ENCODE results near the gene SPTBN5. TPM values are rescaled to one million over a fixed set of nuclear protein-coding genes. Genes with fewer than 3 reads are reported as not detected.

SPTBN5 gene
- total RNA-seq, 1 experiment from 2014 or later, result 0.96 TPM

GRCh38 chr15:41888662-41889253, 5.1 kb downstream of the SPTBN5 start:
- intact Hi-C loops (cut with micrococcal nuclease), result no loop called here

More at GRCh38 chr15:41888662-41889253, 5.1 kb downstream of the SPTBN5 start:
- ATAC-seq (no peak), DNase-seq (ENCODE audit: low read depth, low spot score) (no peak)
- Histone ChIP-seq H3K9me2 (ENCODE audit: insufficient read depth) (no peaks in the 10 kb centered on the region), H3K4me1 (ENCODE audit: control insufficient read depth in 1 of 2, insufficient read depth in 2 of 2, low read length in 2 of 2) (peaks cover 9 to 13% of the 10 kb centered on the region in 2 experiments), H3K9ac (ENCODE audit: low read length) (no peak overlapping the region), H3K9me3 (ENCODE audit: control insufficient read depth in 1 of 2, insufficient read depth in 1 of 2, low read depth in 1 of 2, low read length in 2 of 2) (no peaks in the 10 kb centered on the region), H3K36me3 (ENCODE audit: control insufficient read depth in 1 of 2, insufficient read depth in 2 of 2, low read length in 2 of 2) (no peaks in the 10 kb centered on the region), H3K27ac (ENCODE audit: low read depth, low read length) (no peak overlapping the region), H4K20me1 (ENCODE audit: insufficient read depth) (no peaks in the 10 kb centered on the region), H3K4me3 (replicated peaks in 1 of 2; ENCODE audit: low read depth in 1 of 2, low read length in 2 of 2) (no peak overlapping the region), H3K79me2 (ENCODE audit: insufficient read depth, low read length) (no peaks in the 10 kb centered on the region), H3K27me3 (ENCODE audit: insufficient read depth, low read length) (no peaks in the 10 kb centered on the region), H3K4me2 (ENCODE audit: low read length) (no peak overlapping the region), H2AFZ (ENCODE audit: low read depth, low read length, poor library complexity, severe bottlenecking) (no peak overlapping the region)
- POLR2A ChIA-PET, result no interaction called here
- no TSS peak for BruUV-seq (replicated peaks)
- TF ChIP-seq, protein P1, sequence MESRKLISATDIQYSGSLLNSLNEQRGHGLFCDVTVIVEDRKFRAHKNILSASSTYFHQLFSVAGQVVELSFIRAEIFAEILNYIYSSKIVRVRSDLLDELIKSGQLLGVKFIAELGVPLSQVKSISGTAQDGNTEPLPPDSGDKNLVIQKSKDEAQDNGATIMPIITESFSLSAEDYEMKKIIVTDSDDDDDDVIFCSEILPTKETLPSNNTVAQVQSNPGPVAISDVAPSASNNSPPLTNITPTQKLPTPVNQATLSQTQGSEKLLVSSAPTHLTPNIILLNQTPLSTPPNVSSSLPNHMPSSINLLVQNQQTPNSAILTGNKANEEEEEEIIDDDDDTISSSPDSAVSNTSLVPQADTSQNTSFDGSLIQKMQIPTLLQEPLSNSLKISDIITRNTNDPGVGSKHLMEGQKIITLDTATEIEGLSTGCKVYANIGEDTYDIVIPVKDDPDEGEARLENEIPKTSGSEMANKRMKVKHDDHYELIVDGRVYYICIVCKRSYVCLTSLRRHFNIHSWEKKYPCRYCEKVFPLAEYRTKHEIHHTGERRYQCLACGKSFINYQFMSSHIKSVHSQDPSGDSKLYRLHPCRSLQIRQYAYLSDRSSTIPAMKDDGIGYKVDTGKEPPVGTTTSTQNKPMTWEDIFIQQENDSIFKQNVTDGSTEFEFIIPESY (IDR thresholded peaks at IDR 0.05; ENCODE audit: extremely low read depth, insufficient replicate concordance, low read length), result no peak
- TF ChIP-seq FOSL1 (IDR thresholded peaks at IDR 0.05; ENCODE audit: low read depth) (no peak), SRF (IDR thresholded peaks at IDR 0.05; ENCODE audit: low read depth) (no peak), REST (IDR thresholded peaks at IDR 0.05; ENCODE audit: low read depth) (no peak), TCF7L2 (IDR thresholded peaks at IDR 0.05; ENCODE audit: borderline replicate concordance, extremely low read depth, insufficient read depth, insufficient read length) (no peak), CBX3 (IDR thresholded peaks at IDR 0.05; ENCODE audit: low read depth) (no peak), POLR2A (IDR thresholded peaks at IDR 0.05; ENCODE audit: borderline replicate concordance, extremely low read depth, insufficient read depth, insufficient read length) (no peak), SP1 (IDR thresholded peaks at IDR 0.05; ENCODE audit: low read depth) (no peak)
- TF ChIP-seq, protein P2, sequence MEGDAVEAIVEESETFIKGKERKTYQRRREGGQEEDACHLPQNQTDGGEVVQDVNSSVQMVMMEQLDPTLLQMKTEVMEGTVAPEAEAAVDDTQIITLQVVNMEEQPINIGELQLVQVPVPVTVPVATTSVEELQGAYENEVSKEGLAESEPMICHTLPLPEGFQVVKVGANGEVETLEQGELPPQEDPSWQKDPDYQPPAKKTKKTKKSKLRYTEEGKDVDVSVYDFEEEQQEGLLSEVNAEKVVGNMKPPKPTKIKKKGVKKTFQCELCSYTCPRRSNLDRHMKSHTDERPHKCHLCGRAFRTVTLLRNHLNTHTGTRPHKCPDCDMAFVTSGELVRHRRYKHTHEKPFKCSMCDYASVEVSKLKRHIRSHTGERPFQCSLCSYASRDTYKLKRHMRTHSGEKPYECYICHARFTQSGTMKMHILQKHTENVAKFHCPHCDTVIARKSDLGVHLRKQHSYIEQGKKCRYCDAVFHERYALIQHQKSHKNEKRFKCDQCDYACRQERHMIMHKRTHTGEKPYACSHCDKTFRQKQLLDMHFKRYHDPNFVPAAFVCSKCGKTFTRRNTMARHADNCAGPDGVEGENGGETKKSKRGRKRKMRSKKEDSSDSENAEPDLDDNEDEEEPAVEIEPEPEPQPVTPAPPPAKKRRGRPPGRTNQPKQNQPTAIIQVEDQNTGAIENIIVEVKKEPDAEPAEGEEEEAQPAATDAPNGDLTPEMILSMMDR (IDR thresholded peaks at IDR 0.05 in 2 of 3, conservative IDR thresholded peaks at IDR 0.05 in 1 of 3; ENCODE audit: borderline replicate concordance in 1 of 3, insufficient read depth in 1 of 3, low read depth in 2 of 3, low read length in 2 of 3), result no peak
- TF ChIP-seq, protein P3, sequence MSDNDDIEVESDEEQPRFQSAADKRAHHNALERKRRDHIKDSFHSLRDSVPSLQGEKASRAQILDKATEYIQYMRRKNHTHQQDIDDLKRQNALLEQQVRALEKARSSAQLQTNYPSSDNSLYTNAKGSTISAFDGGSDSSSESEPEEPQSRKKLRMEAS (IDR thresholded peaks at IDR 0.05), result no peak
- RAD21 ChIA-PET (ENCODE audit: low non-redundant PET in 1 of 2, low total read pairs in 2 of 2, uncharacterized antibody in 2 of 2, unreplicated experiment in 2 of 2), result no interaction called here
- CTCF ChIA-PET, result no interaction called here

All from HCT116 (cell line).